Testis (tissue), 3 donors: ENCODE measurements around the gene CSTB. TPM values are rescaled to one million over a fixed set of nuclear protein-coding genes. Genes with fewer than 3 reads are reported as not detected.

Experiments used
- DNase-seq: peaks from one replicate; pipeline ENCODE4 v3.0.0-alpha.2; 2019
- H3K27ac ChIP-seq, 2 donors: fragments of 200-600 bp; sonication (generic); one replicate each; pipeline ENCODE4 v1.5.1; 2019
- H3K27me3 ChIP-seq: fragments of 200-600 bp; sonication (generic); one replicate; pipeline ENCODE4 v1.5.1; 2019
- H3K36me3 ChIP-seq: fragments of 200-600 bp; sonication (generic); one replicate; pipeline ENCODE4 v1.5.1; 2017; ENCODE audit warnings: low read depth; ENCODE audit errors: missing control alignments
- H3K4me1 ChIP-seq: fragments of 200-600 bp; sonication (generic); one replicate; pipeline ENCODE4 v1.5.1; 2019
- H3K4me3 ChIP-seq, 2 donors: fragments of 200-600 bp; sonication (generic); one replicate each; pipeline ENCODE4 v1.5.1; 2017 to 2019
- H3K9me3 ChIP-seq: fragments of 200-600 bp; sonication (generic); one replicate; pipeline ENCODE4 v1.5.1; 2017
- CTCF ChIP-seq, 3 experiments: fragments of 450-650 bp in 2 of 3; fragments of 200-600 bp in 1 of 3; sonication (generic) in 1 of 3; IDR thresholded peaks; one replicate each; pipeline ENCODE4 v1.5.1; 2016 to 2019; ENCODE audit warnings: antibody characterized with exemption in 3 of 3, mild to moderate bottlenecking in 2 of 3, moderate library complexity in 1 of 3
- POLR2A ChIP-seq: fragments of 450-650 bp; IDR thresholded peaks from one replicate; pipeline ENCODE4 v1.6.1; 2017; ENCODE audit warnings: antibody characterized with exemption, mild to moderate bottlenecking, moderate library complexity
- WGBS, 2 donors: methylation state at CpG; one replicate each; pipeline ENCODE4 v1.1.5; 2018; 5-methylcytosine and 5-hydroxymethylcytosine counted together
- intact Hi-C: fragments of 100-400 bp; cut with DNase I; formaldehyde crosslinking; loops from one replicate; pipeline ENCODE4 v1.15.1; 2023; ENCODE audit warnings: low total_unique reads
- polyA plus RNA-seq: library from polyadenylated mRNA; stranded (reverse); fragments of 350-450 nt; fragmentation: Illumina TruSeq; extraction: RNeasy Lipid Tissue Mini Kit (QIAGEN cat#74804); gene quantifications from one replicate; pipeline ENCODE4 v1.2.3, GENCODE V29; 2014; ENCODE audit warnings: low read depth, low replicate concordance; ENCODE audit not compliant: insufficient read depth
- total RNA-seq, 2 donors: library from RNA; depleted of rRNA; stranded (reverse); fragments of >200 nt; gene quantifications; one replicate each; pipeline ENCODE4 v1.2.3, GENCODE V29; 2016

Gene CSTB
- total and polyA plus RNA-seq, 3 donors from 2014 or later, result 23.9 to 49.5 (median 31.0) TPM

- WGBS, 2 donors, result 83 to 87% methylated on average over 18 of the region's 18 CpGs
- Histone ChIP-seq H3K36me3 (no peaks in the 10 kb centered on the region), H3K4me1 (peaks cover 11% of the 10 kb centered on the region), H3K27me3 (no peaks in the 10 kb centered on the region), H3K9me3 (no peaks in the 10 kb centered on the region), H3K4me3 (no peak overlapping the region), H3K27ac (no peak overlapping the region)
- intact Hi-C loops, result no loop called here
- DNase-seq, result no peak
- TF ChIP-seq POLR2A, result no peak
- TF ChIP-seq CTCF (IDR thresholded peaks at IDR 0.05), result no peak
These were observed 10.2 kb upstream of the CSTB start for GRCh38 chr21:43786300-43786806.

GRCh38 chr21:43785134-43785533 is 9.0 kb upstream of the CSTB start:
- TF ChIP-seq POLR2A (no peak), CTCF (IDR thresholded peaks at IDR 0.05) (no peak)

GRCh38 chr21:43783098-43783700 is 7.1 kb upstream of the CSTB start:
- TF ChIP-seq POLR2A (no peak), CTCF (IDR thresholded peaks at IDR 0.05) (no peak)
- no peaks in the 10 kb centered on the region for H3K27me3 ChIP-seq
- no peaks in the 10 kb centered on the region for H3K36me3 ChIP-seq
- no peak overlapping the region for H3K27ac ChIP-seq
- H3K9me3 ChIP-seq, result no peaks in the 10 kb centered on the region
- no peak overlapping the region for H3K4me3 ChIP-seq
- 87 to 93% methylated on average over 15 to 17 of the region's 17 CpGs for WGBS, 2 donors
- no peak for DNase-seq
- intact Hi-C loops, result no loop called here
- H3K4me1 ChIP-seq, result peaks cover 5% of the 10 kb centered on the region

More at GRCh38 chr21:43785134-43785533, 9.0 kb upstream of the CSTB start:
- Histone ChIP-seq H3K36me3 (no peaks in the 10 kb centered on the region), H3K27ac (no peak overlapping the region), H3K4me1 (peaks cover 3% of the 10 kb centered on the region), H3K9me3 (no peaks in the 10 kb centered on the region), H3K4me3 (no peak overlapping the region), H3K27me3 (no peaks in the 10 kb centered on the region)
- WGBS, 2 donors, result 44 to 67% methylated on average over 3 of the region's 3 CpGs
- intact Hi-C loops, result no loop called here
- no peak for DNase-seq

DNA sequence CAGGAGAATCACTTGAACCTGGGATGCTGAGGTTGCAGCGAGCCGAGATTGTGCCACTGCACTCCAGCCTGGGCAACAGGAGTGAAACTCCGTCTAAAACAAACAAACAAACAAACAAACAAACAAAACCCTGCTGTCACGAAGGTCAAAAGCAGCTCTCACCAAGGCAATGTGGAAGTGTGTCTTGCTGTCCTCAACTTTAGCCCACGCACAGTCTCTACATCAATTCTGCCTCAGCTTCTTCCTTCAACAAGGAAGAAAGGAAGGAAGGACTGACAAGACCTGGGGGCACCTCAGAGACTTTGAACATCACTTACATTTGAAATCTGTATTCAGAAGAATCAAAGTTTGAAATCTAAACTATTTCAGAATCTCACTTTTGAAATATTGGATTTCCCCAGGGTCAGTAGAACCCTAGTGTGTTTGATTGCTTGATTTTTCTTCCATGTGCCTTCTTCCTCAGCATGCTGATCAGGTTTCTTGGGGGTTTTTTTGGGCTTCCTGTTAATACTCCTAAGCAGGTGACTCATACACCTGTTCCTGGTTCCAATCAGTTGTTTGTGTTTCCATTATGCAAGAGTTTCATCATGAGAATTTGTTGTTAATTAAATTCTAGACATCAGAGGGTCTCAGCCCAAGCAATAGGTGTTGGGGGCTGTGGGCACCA is 6.5 kb upstream of the CSTB start:
- WGBS, 2 donors, result 80 to 84% methylated on average over 5 of the region's 5 CpGs

More for the DNA sequence above, 6.5 kb upstream of the CSTB start:
- Histone ChIP-seq H3K27ac (no peak overlapping the region), H3K4me1 (peaks cover 5% of the 10 kb centered on the region), H3K4me3 (no peak overlapping the region), H3K9me3 (no peaks in the 10 kb centered on the region), H3K36me3 (no peaks in the 10 kb centered on the region), H3K27me3 (no peaks in the 10 kb centered on the region)
- DNase-seq, result no peak
- intact Hi-C loops, result no loop called here
- TF ChIP-seq CTCF (IDR thresholded peaks at IDR 0.05) (no peak), POLR2A (no peak)
